ENCODE data around the gene SND1.

GRCh38 chr7:127885843-127886242 is 233.8 kb downstream of the SND1 start:
- TF ChIP-seq CTCF (IDR thresholded peaks at IDR 0.05) (no peak), POLR2A (IDR thresholded peaks at IDR 0.05) (no peak), EP300 (IDR thresholded peaks at IDR 0.05) (peak in 1 of 2 donors; percentile 59)
